ENCODE results near the gene OSBPL6. TPM values are rescaled to one million over a fixed set of nuclear protein-coding genes. Genes with fewer than 3 reads are reported as not detected.

The OSBPL6 gene
- total and polyA plus RNA-seq, 4 donors = 1.3 to 3.3 (median 2.2) TPM

DNA sequence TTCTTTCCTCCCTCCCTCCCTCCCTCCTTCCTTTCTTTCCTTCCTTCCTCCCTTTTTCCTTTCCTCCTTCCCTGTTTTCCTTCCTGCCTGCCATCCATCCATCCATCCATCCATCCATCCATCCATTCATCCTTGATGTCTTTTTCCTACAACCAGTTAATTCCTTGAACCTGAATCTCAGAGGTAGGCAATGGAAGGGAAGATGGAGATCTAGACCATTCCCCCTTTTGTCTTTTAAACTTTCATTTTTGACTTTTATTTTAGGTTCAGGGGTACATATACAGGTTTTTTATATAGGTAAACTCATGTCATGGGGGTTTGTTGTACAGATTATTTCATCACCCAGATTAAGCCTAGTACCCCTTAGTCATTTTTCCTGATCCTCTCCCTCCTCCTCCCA lies 97.4 kb downstream of the OSBPL6 start:
- Histone ChIP-seq H3K27ac (ENCODE audit: low read depth in 1 of 2, low read length in 2 of 2) (no peak overlapping the region), H3K27me3 (ENCODE audit: control insufficient read depth in 4 of 4, insufficient read depth in 4 of 4, low read length in 3 of 4) (no peaks in the 10 kb centered on the region), H3K36me3 (ENCODE audit: control insufficient read depth in 4 of 4, insufficient read depth in 3 of 4, low read depth in 1 of 4, low read length in 3 of 4) (no peaks in the 10 kb centered on the region), H3K4me1 (ENCODE audit: control insufficient read depth in 4 of 4, insufficient read depth in 4 of 4, low read length in 3 of 4) (peaks cover 0 to 13% (median 3%) of the 10 kb centered on the region in 4 donors), H3K4me3 (ENCODE audit: low read depth in 1 of 3, low read length in 3 of 3) (no peak overlapping the region), H3K9me3 (ENCODE audit: control insufficient read depth in 4 of 4, low read length in 3 of 4) (no peaks in the 10 kb centered on the region), H3K9ac (ENCODE audit: low read depth in 1 of 2, low read length in 2 of 2) (no peak overlapping the region)
- DNase-seq (ENCODE audit: low spot score) = no peak
- TF ChIP-seq, protein P1, sequence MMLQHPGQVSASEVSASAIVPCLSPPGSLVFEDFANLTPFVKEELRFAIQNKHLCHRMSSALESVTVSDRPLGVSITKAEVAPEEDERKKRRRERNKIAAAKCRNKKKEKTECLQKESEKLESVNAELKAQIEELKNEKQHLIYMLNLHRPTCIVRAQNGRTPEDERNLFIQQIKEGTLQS (IDR thresholded peaks at IDR 0.05) = no peak
- TF ChIP-seq, protein P2, sequence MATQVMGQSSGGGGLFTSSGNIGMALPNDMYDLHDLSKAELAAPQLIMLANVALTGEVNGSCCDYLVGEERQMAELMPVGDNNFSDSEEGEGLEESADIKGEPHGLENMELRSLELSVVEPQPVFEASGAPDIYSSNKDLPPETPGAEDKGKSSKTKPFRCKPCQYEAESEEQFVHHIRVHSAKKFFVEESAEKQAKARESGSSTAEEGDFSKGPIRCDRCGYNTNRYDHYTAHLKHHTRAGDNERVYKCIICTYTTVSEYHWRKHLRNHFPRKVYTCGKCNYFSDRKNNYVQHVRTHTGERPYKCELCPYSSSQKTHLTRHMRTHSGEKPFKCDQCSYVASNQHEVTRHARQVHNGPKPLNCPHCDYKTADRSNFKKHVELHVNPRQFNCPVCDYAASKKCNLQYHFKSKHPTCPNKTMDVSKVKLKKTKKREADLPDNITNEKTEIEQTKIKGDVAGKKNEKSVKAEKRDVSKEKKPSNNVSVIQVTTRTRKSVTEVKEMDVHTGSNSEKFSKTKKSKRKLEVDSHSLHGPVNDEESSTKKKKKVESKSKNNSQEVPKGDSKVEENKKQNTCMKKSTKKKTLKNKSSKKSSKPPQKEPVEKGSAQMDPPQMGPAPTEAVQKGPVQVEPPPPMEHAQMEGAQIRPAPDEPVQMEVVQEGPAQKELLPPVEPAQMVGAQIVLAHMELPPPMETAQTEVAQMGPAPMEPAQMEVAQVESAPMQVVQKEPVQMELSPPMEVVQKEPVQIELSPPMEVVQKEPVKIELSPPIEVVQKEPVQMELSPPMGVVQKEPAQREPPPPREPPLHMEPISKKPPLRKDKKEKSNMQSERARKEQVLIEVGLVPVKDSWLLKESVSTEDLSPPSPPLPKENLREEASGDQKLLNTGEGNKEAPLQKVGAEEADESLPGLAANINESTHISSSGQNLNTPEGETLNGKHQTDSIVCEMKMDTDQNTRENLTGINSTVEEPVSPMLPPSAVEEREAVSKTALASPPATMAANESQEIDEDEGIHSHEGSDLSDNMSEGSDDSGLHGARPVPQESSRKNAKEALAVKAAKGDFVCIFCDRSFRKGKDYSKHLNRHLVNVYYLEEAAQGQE (IDR thresholded peaks at IDR 0.05) = no peak
- TF ChIP-seq RXRA (IDR thresholded peaks at IDR 0.05) = no peak
- no peak for TF ChIP-seq NR2F2 (IDR thresholded peaks at IDR 0.05)
- no peak for TF ChIP-seq FOXA1 (IDR thresholded peaks at IDR 0.05)
- TF ChIP-seq TAF1 (conservative IDR thresholded peaks at IDR 0.05) = no peak
- no peak for TF ChIP-seq FOXA2 (IDR thresholded peaks at IDR 0.05)
- TF ChIP-seq RAD21 (IDR thresholded peaks at IDR 0.05) = no peak
- TF ChIP-seq, protein P3, sequence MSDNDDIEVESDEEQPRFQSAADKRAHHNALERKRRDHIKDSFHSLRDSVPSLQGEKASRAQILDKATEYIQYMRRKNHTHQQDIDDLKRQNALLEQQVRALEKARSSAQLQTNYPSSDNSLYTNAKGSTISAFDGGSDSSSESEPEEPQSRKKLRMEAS (IDR thresholded peaks at IDR 0.05) = no peak
- TF ChIP-seq, protein P4, sequence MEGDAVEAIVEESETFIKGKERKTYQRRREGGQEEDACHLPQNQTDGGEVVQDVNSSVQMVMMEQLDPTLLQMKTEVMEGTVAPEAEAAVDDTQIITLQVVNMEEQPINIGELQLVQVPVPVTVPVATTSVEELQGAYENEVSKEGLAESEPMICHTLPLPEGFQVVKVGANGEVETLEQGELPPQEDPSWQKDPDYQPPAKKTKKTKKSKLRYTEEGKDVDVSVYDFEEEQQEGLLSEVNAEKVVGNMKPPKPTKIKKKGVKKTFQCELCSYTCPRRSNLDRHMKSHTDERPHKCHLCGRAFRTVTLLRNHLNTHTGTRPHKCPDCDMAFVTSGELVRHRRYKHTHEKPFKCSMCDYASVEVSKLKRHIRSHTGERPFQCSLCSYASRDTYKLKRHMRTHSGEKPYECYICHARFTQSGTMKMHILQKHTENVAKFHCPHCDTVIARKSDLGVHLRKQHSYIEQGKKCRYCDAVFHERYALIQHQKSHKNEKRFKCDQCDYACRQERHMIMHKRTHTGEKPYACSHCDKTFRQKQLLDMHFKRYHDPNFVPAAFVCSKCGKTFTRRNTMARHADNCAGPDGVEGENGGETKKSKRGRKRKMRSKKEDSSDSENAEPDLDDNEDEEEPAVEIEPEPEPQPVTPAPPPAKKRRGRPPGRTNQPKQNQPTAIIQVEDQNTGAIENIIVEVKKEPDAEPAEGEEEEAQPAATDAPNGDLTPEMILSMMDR (IDR thresholded peaks at IDR 0.05; ENCODE audit: low read depth, low read length, missing input control) = no peak
- TF ChIP-seq SP1 (IDR thresholded peaks at IDR 0.05) = no peak
- no peak for TF ChIP-seq HNF4A (conservative IDR thresholded peaks at IDR 0.05)
- TF ChIP-seq GABPA (IDR thresholded peaks at IDR 0.05 in 1 of 2, conservative IDR thresholded peaks at IDR 0.05 in 1 of 2) = no peak
- no peak for TF ChIP-seq HNF4G (IDR thresholded peaks at IDR 0.05)
- no peak for TF ChIP-seq EGR1 (IDR thresholded peaks at IDR 0.05; ENCODE audit: low read depth in 2 of 2)
- TF ChIP-seq JUND (IDR thresholded peaks at IDR 0.05) = no peak
- TF ChIP-seq, protein P5, sequence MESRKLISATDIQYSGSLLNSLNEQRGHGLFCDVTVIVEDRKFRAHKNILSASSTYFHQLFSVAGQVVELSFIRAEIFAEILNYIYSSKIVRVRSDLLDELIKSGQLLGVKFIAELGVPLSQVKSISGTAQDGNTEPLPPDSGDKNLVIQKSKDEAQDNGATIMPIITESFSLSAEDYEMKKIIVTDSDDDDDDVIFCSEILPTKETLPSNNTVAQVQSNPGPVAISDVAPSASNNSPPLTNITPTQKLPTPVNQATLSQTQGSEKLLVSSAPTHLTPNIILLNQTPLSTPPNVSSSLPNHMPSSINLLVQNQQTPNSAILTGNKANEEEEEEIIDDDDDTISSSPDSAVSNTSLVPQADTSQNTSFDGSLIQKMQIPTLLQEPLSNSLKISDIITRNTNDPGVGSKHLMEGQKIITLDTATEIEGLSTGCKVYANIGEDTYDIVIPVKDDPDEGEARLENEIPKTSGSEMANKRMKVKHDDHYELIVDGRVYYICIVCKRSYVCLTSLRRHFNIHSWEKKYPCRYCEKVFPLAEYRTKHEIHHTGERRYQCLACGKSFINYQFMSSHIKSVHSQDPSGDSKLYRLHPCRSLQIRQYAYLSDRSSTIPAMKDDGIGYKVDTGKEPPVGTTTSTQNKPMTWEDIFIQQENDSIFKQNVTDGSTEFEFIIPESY (IDR thresholded peaks at IDR 0.05) = no peak
- TF ChIP-seq YY1 (IDR thresholded peaks at IDR 0.05) = no peak

Data from liver (tissue), 9 donors.